ENCODE measurements around the gene OTOP3. TPM values are rescaled to one million over a fixed set of nuclear protein-coding genes. Genes with fewer than 3 reads are reported as not detected.
"Not testable (repeated sequence)": the region's sequence is repeated elsewhere in the genome, so short reads cannot be mapped to it uniquely, and the experiment has no call there.

Gene OTOP3
- polyA plus RNA-seq, 4 donors, result not detected

DNA sequence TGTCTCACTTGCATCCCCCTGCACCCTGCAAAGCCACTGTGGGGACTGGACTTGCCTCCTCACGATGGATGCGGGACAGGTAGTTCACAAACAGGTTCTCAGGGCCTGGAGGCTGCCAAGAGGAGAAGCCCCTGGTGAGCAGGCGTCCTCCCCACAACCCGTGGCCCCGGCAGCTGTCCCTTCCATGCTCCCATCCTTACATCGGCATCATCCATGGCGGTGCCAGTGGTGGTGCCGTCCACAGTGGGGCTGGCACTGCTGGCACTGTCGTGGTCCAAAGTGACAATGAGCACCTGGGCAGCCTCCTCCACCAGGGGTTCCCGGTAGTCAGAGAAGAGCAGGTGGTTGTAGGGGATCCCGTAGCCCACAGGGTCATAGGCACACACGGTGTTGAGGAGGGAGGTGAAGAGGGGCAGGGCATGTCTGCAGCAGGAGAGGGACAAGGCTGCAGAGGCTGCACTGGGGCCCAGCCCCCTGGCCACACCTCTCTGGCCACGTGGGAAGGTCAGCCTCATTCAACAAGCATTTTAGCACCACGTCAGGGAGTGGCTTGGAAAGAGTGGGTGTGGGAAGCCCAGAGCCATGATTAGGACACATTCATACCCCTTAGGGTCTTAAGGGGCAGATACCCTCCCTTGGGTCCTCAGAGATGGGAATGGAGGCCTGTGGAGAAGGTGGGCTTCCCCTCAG lies 24.3 kb downstream of the OTOP3 start:
- DNase-seq (ENCODE audit: low read depth in 4 of 4, low spot score in 2 of 4), result no peak

DNA sequence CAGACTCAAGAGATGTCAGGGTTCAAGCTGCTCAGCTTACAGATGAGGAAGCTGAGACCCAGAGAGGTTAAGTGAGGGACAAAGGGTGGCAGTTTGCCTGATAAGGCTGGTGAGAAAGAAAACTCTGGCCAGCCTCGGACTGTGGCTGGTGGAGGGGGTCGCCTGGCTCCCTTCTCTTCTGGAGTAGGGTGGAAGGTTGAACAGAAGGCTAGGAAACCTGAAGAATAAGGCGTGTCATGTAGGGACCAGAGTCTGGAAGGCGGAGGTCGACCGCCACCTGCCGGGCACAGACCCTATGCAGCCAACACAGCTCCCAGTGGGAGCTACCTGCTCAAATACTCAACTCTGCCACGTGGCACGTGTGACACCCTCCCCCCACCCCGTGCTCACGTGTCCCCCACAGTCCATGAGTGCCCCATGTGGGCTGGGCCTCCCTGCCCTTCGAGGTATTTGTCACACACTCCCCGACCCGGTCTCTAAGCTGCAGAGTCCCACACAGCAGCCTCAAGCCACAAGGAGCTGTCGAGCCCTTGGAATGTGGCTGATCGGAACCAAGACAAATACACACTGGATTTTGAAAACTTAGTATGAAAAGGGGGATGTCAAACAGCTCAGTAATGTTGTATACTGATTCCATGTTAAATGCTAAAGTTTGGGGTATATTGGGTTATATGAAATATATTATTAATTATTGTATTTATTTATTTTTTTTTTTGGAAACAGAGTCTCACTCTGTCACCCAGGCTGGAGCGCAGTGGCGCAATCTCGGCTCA lies 25.1 kb downstream of the OTOP3 start:
- DNase-seq (ENCODE audit: low read depth in 4 of 4, low spot score in 2 of 4), result no peak

DNA sequence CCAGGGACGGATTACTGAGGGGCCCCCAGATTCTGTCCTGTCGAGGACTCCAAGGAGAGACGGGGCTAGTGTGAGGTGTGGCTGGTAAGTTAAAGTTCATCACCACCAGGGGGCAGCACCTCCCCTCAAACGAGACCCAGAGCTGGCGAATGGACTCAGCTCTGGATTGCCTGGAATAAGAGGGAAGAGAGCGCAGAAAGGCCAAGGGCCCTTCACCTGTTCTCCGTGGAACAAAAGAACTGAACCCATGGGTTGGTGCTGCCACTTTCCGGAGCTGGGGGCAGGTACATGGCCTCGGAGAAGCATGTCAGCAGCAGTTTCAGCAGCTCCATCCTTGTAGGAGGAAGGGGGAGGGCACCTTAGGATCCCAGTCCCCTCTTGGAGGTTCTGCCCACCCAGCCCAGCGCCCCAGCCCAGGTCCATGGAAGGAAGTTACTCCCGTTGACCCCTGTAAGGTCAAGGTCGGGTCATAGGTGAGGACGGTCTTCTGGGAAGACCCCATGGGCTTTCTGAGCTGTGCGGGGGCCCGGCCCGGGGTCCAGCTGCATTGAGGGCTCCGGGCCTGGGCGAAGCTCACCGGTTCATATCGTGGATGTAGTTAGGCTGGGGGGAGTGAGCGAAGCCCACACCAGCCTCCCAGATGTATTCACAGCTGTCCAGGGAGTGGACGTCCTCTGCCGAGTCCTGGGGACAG lies 26.1 kb downstream of the OTOP3 start:
- DNase-seq (ENCODE audit: low read depth in 4 of 4, low spot score in 2 of 4), result peak; percentile 41 to 78 (median 60)

DNA sequence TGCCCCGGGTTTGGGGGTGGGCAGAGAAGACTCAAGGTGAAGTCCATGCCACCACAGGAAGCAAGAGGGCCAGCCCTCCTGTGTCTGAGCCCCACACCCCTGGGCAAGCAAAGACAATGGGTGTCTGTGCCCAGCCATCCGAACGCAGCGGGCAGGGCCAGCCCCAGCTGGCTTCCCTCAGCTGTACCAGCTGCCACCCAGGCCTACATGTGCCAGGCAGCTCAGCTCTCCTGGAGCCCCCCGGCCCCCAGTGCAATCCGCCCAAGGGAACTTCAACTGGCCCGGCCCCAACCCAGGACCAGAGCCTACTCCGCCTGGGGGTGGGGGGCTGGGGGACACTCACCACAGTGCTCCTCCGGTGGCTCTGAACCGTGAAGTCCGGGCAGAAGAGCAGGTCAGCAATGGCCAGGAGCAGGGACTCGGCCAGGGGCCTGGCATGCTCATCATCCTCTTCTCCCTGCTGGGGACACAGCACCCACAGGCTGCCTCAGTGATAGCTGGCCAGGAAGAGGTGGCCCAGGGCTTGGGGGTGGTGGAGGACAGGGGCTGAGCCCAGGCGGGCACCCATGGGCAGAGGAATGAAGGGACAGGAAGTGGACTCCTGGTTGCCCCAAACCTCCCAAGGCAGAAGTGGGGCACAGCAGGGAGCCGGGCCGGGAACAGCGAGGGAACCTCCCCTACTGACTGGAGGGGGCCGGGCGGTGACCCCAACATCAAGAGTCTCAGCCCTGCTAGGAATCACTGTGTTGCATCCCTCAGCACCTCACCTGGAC lies 27.1 kb downstream of the OTOP3 start:
- DNase-seq (ENCODE audit: low read depth in 4 of 4, low spot score in 2 of 4), result no peak

DNA sequence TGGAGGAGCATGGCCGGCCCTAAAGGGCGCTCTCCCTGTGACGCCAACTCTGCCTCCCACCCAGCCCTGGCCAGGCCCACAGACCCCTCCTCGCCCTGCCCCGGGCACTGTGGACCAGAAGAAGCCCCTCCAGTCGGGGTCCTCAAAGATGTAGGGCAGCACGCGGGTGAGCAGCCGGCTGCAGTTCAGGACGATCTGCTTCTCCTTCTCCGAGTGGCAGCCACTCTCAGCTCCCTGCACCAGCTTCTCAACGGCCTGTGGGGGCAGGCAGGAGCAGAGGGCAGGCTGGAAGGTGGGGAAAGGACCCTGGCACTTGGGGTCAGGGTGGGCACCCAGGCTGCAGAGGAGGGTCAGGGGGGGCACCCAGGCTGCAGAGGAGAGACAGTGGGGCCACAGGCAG lies 28.0 kb downstream of the OTOP3 start:
- DNase-seq (ENCODE audit: low read depth in 4 of 4, low spot score in 2 of 4), result no peak

DNA sequence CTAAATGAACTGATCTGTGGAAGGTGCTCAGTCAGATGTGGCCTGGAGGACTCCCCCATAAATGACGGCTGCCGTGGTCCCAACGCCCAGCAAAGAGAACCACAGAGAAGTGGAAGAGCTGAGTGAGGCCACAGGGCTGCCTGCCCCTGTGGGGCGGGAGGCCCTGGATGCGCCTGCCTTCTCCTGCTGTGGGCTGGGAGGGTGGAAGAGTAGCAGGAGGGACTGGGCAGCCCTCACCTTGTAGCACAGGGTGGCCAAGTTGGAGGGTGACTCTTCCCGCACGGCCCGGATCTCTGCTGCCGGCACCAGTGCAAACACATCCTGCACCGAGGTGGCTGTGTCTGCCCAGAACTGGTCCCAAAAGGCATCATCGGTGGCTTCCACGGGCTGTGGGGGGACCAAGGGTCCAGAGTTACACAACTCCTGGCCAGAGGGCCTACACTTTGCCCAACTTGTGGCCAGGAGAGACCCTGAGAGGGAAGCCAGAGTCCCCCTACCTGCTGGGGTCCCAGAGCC lies 28.6 kb downstream of the OTOP3 start:
- DNase-seq (ENCODE audit: low read depth in 4 of 4, low spot score in 2 of 4), result no peak

DNA sequence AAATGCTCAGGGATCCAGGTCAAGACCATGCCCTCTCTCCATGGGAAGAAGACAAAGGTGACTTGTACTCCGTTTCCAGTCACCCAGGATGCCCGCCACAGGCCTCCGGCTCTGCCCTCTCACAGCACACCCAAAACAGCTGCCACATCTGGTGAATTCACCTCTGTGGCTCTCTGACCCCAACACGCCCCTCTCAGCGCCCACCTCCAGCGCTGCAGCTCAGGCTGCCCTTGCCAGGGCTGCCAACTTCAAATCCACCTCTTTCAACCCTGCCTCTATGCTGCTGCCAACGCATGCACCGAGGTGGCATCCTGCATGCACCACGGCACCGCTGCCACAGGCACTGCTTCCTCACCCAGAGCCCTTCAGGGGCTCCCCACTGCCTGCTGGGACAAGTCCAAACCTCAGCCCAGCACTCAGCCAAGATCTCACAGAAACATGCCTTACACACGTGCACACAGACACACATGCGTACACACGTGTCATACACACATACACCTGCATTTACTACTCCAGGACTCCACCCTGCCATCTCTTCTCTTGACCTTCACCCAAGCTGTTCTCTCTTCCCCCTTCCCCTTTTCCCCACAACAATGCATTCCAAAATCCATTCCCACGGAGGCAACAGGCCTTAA lies 29.4 kb downstream of the OTOP3 start:
- DNase-seq (ENCODE audit: low read depth in 4 of 4, low spot score in 2 of 4), result no peak

DNA sequence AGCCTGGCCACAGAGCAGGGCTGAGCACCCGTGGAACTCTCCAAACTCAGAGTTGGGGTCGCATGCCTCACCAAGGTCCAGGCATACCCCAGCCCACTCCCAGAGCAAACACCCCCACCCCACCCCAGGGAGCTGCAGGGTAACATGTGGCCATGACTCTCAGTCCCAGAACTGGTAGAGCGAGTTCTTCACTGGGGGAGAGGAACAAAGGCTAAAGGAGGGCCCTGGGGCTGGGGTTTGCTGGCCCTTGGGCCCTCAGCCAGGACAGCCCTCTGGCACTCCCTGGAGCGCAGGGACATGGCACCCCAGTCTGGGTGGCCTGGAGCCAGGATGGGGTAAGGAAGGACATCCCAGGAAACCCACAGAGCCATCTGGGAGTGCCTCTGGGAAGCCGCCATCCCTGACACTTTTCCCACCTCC lies 32.7 kb downstream of the OTOP3 start:
- DNase-seq (ENCODE audit: low read depth in 4 of 4, low spot score in 2 of 4), result no peak

DNA sequence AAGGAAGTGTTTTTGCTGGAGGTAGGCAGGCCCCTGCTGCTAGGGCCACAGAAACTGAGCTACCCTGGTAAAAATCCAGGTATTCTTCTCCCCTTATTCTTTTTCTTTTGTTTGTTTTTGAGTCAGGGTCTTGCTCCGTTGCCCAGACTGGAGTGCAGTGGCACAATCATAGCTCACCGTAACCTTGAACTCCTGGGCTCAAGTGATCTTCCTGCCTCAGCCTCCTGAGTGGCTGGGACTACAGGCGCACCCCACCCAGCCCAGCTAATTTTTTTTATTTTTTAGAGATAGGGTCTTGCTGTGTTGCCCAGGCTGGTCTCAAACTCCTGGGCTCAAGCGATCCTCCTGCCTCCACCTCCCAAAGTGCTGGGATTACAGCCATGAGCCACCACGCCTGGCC lies 33.8 kb downstream of the OTOP3 start:
- DNase-seq (ENCODE audit: low read depth in 4 of 4, low spot score in 2 of 4), result not testable (repeated sequence)

DNA sequence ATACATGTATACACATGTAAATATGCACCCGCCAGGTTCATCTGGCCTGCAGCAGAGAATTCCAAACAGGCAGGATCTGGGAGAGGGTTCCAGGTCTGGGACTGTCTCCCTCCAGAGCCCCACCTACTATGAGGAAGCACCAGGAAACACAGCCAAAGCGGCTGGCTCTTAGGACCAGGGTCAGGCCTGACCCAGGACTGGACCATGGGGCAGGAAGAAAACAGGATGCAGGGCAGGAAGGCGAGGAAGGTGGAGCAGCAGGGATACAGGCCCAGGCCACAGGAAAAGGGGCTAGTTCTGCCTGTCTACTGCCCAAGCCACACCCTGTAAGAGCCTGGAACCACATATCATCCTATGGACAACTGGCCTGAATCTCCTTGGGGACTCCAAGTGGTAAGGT lies 34.7 kb downstream of the OTOP3 start:
- no peak for DNase-seq (ENCODE audit: low read depth in 4 of 4, low spot score in 2 of 4)

DNA sequence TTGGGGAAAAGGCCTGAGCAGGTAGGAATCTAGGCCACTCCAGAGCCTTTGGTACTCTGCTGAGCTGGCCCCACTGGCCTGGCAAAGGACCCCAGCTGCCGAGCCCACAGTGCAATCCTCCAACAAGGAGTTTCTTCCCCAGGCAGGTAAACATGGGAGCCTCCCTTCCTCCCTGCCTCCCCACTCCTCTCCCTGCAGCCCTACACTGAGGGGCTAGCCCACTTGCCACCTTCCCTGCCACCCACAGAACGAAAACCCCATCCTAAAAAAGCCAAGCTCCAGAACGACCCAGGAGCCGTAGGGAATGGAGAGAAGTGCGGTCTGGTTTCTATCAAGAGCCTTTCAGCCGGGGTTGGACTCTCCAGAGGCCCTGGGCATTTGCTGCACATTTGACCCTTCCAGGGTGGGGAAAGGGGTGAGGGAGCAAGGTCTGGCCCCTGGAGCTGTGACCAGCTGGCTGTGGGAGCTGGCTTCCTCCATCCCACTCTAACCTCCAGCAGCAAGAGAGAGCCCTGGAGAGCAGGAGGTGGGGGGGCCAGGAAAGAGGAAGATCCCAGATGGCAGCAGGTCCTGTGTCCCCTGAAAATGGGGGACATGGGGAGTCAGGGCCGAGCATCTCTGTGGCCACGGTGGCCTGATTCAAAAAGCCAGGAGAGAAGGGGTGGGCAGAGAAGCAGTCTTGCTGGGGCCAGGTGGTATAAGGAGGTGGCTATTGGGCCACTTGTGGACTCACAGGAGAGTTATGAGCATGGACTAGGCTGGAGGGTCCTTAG lies 35.6 kb downstream of the OTOP3 start:
- DNase-seq (ENCODE audit: low read depth in 4 of 4, low spot score in 2 of 4), result no peak

DNA sequence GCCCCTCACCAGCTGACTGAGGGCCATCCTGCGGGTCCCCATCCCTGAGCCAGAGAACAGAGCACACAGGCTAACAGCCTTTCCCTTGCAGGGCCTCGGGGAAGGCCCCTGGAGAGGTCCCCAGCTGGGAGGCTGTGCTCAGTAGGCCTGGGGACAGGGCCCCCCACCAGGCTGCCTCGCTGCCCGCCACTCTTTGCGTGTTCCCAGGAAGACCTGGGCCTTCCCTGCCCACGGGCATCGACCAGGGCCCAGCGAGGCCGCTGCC lies 36.1 kb downstream of the OTOP3 start:
- DNase-seq (ENCODE audit: low read depth in 4 of 4, low spot score in 2 of 4), result no peak

DNA sequence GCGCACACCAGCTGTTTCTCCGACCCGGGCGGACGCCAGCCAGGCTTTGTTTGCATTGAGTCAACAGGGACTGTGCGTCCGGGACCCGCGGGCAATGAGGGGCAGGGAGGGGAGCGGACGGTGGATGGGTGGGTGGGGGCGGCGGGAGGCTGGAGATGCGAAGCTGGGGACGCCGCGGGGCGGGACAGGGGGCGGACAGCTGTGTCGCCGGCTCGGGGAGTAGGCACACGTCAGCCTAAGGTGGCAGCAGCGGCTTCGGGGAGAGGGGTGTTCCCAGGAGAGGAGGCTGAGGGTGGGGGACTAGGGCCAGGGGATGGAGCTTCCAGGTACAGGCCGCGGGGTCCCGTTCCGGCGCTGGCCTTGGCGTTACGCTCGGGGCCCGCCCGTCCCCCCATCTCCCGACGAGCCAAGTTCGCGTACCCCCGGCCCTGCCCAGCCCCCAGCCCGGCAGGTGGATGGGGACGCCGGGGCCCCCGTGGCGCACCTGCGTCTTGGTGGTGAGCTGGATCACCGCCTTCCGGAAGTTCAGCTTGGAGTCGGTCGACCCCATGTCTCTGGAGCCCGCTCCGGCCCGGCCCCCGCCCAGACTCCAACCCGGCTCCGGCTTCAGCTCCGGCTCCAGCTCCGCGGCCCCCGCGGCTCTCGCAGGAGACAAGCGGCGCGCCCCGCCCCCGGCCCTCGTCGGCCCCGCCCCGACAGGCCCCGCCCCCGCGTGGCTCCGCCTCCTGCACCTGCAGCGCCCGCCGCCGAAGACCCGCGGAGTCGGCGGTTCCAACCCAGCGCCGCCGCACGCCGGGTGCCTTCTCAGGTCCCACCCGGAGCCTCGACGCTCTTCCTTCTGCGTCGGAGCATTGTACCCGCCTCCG lies 36.6 kb downstream of the OTOP3 start, which contains the start of gene HID1:
TSS of gene HID1 (minus strand) at position 653 of the 866 bp plus-strand sequence. CDS start at position 550, 103 bp downstream.
- DNase-seq (ENCODE audit: low read depth in 4 of 4, low spot score in 2 of 4), result no peak

DNA sequence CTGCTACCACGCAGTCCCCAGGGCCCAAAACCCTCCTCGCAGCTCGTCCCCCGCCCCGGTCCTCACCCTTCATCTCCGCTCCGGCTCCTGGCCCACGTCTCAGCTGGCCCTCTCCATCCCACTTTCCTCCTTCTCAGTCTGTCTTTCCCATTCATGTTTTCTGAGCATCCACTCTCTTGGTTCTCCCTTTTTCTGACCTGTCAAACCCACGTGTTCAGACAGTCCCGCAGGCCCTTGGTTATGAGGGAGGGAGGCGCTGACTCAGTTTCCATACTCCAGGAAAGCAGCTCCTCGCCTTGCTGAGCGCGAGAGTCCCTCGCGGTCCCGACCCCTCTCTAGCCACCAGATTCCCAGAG lies 37.3 kb downstream of the OTOP3 start:
- no peak for DNase-seq (ENCODE audit: low read depth in 4 of 4, low spot score in 2 of 4)

DNA sequence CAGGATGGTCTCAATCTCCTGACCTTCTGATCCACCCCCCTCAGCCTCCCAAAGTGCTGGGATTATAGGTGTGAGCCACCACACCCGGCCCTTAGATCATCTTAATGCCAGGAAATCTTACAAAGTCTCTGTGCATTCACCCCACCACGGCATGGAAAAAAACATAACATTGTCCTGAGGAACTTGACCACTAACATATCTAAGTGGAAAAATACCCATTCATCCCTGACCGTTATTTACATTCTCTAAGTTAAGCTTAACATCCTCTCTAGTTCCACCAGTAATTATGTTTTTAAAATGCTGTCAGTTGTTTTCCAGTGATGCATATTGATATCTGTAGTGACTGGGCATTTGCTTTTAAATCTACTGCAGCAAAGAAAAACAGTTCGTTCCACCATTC lies 40.2 kb downstream of the OTOP3 start:
- DNase-seq (ENCODE audit: low read depth in 4 of 4, low spot score in 2 of 4), result no peak

DNA sequence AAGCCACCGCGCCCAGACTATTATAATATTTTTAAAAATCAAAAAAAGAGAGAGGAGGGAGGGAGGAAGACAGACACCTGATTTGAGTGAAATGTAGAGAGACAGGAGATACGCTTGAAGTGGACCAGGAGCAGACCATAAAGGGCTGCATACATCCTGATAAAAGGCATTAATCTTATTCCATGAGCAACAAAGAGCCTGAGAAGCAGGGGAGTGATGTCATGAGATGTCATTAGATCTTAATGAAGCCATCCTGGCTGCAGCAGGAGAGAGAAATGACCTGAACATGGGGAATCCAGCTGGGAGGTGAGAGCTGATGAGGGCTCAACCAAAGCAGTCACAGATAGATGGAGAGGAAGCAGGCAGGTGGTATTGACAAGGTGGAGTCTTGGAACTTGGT lies 42.1 kb downstream of the OTOP3 start:
- DNase-seq (ENCODE audit: low read depth in 4 of 4, low spot score in 2 of 4), result no peak

DNA sequence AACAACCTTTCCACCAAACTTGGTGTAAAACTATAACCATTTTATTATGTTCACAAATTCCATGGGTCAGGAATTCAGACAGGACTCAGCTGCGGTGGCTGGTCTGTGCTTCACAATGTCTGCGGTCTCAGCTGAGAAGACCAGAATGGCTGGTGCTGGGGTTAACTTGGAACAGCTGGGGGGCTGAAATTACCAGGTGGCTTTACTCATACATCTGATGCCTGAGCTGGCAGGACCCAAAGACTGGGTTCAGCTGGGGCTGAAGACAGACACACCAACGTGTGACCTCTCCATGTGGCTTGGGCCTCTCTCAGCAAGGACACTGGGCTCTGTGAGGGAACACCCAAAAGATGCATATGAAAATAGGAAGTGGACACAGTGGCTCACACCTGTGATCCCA lies 42.5 kb downstream of the OTOP3 start:
- no peak for DNase-seq (ENCODE audit: low read depth in 4 of 4, low spot score in 2 of 4)

DNA sequence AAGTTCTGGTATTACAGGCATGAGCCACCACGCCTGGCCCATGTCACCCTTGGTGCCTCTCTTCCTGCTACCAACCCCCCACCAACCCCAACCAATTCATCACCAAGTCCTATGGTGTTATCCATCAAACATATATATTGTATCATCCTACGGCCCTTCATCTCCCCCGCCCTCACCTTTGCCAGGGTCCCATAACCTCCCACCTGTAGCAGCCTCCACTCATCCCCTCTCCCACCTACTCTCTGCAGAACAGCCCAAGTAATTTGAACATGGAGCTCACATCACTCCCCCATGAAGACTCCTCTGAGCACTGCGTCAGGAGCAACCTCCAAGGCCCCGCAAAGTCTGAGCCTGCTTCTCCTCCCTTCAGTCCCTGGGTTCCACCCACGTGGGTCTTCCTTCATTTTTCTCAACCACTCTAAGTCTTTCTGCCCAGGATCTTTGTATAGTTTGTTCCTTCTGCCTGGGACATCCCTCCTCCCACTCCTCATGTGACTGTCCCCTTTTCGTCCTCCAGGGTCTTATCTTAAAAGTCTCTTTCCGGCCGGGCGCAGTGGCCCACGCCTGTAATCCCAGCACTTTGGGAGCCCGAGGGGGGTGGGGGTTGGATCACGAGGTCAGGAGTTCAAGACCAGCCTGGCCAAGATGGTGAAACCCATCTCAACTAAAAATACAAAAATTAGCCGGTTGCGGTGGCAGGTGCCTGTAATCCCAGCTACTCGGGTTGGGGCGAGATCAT lies 43.9 kb downstream of the OTOP3 start:
- no peak for DNase-seq (ENCODE audit: low read depth in 4 of 4, low spot score in 2 of 4)

Measured in left renal cortex interstitium (tissue), 4 donors.